HG02588 (cell line): ENCODE measurements around the gene UNC13B.
"Not testable (repeated sequence)": the region's sequence is repeated elsewhere in the genome, so short reads cannot be mapped to it uniquely, and the experiment has no call there.

ENCODE experiments used
- ATAC-seq: cut with Tn5 transposase; IDR thresholded peaks from one replicate; pipeline ENCODE4 v1.9.1; 2021; ENCODE audit warnings: mild to moderate bottlenecking, moderate library complexity; ENCODE audit not compliant: unreplicated experiment

Gene UNC13B

GRCh38 chr9:35364817-35365585 is 203.2 kb downstream of the UNC13B start:
- no peak for ATAC-seq

GRCh38 chr9:35366627-35367026 is 204.8 kb downstream of the UNC13B start:
- no peak for ATAC-seq

GRCh38 chr9:35367451-35367850 is 205.6 kb downstream of the UNC13B start:
- ATAC-seq: no peak

DNA sequence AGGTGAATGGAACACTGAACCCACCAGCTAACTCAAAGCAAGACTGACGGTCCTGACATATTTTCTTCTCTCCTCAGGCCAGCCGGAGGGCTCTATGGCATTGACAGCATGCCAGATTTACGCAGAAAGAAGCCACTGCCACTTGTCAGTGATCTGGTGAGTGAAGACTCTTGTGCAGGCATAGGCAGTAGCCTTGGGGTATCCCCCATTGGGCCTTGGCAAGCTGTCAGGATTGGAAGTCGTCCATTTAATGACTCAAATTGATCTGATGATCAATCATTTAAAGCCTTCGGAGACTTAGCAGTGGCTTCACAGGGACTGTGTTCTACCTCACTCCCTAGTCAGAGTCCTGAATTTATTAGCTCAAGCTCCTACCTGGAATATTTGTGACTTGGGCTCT is 208.4 kb downstream of the UNC13B start:
- no peak for ATAC-seq

DNA sequence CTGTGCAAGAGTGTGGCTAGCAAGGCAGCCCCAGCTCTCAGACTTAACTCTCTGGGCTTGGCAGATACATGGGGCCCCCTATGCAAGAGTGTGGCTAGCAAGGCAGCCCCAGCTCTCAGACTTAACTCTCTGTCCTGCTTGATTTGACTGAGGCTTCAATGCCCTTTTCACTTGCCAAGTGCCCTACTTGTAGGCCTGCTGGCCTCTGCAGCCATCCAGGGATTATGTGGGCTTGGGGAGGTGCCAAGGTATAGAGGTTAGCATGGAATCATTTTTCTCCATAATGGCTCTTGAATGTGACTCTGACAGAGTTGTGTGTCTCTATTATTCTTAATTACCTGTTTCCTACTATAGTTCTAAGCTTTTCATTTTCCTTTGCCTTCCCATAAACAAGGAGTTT is 212.6 kb downstream of the UNC13B start:
- ATAC-seq: no peak

DNA sequence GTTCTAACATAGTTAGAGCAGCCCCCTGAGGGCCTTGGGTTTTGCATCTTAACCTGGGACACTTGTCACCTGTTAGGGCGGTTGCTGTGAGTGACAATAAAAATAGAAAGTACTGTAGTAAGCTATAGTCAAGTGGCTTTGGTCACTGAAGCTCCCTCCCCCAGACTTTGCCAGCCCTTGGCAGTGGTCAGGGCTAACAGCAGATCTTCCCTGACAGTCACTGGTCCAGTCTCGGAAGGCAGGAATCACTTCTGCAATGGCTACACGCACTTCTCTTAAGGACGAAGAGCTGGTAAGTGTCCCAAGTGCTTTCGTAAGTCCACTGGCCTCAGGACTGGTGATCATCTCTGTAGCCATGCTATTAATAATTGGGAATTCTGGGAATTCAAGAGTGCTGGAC is 213.1 kb downstream of the UNC13B start:
- no peak for ATAC-seq

- no peak for ATAC-seq
These were observed 218.2 kb downstream of the UNC13B start for GRCh38 chr9:35380039-35380438.

DNA sequence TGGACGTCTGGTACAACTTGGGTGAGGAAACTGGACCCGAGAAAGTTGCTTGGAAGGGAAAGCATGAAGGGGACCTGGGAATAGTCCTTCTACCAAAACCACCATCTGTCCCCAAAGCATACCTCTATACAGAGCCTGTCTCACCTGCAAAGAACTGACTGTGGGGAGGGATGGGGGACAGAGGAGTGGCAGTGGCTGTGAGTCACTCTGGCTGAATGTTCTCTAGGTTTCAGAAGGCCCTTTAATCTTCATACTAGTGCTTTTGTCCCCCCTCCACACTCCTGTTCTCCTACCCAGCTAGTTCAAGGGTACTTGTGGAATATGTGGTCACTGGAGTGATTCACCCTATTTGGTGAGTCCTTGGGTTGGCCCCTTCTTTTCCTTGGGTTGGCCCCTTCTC is 218.8 kb downstream of the UNC13B start:
- no peak for ATAC-seq

DNA sequence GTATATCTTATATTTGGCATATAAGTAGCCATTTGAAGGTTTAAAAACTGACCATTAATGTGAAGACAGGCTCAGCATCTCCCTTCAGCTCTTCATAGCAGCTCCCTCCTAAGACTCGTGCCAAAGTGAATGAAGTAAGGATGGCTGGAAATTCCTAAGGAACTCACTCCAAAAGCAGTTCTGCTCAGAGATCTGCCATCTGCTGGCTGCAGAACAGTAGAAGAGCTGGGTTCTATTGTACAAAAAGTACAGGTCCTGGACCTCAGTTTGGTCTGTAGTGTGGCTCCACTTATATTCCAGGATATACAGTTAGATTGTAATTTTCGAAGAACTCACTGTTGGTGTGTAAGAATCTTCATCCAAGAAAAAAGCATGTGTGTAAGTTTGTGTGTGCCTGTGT is 223.2 kb downstream of the UNC13B start:
- no peak for ATAC-seq

DNA sequence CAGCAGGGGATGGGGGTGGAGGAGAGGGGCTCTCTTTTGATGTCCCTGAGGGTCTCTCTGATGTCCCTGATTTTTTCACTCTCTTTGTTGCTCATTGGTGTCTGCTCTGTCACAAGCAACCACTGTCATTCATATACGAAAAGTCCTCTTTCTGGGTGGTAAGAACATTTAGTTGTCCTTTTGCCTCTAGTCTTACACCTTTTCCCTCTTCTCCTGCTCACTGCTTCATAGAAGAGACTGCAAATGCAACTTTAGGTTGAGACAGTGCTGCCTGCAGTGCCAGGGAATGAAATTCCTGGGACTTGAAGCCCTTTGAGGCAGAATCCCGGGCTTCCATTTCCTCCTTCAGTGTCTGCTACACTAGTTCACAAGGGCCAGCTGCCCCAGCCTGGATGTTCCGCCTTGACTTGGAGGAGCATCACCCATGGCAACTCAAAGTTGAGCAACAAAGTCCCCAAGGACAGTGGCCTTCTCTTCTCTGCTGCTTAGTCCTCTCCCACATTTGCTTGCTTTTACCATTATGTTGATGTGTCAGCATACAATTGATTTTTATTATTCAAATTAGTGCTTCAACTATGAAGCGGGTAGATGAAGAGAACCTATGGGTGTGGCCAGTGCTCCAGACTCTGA is 233.4 kb downstream of the UNC13B start:
- ATAC-seq: no peak

DNA sequence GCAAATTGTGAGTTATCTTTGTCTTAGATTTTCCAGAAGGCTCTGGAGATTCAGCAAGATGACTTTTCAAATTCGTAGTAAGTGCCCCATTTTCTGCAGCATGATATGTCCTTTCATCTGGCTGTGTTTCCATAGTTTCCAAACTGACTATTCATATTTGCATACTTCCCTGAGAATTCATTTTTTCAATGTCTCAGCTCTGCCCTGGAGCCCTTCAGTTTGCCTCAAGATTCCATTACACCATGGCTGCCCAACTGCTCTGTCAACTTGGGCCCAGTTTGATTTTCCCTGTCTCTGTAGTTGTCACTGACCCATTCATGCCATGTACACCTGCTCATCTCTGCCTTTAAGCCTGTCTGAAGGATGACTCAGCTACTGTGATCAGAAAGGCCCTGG is 233.9 kb downstream of the UNC13B start:
- ATAC-seq: no peak

GRCh38 chr9:35396560-35397215 is 234.9 kb downstream of the UNC13B start:
- ATAC-seq: no peak

GRCh38 chr9:35397216-35397698 is 235.4 kb downstream of the UNC13B start:
- no peak for ATAC-seq

GRCh38 chr9:35397923-35398322 is 236.1 kb downstream of the UNC13B start:
- no peak for ATAC-seq

DNA sequence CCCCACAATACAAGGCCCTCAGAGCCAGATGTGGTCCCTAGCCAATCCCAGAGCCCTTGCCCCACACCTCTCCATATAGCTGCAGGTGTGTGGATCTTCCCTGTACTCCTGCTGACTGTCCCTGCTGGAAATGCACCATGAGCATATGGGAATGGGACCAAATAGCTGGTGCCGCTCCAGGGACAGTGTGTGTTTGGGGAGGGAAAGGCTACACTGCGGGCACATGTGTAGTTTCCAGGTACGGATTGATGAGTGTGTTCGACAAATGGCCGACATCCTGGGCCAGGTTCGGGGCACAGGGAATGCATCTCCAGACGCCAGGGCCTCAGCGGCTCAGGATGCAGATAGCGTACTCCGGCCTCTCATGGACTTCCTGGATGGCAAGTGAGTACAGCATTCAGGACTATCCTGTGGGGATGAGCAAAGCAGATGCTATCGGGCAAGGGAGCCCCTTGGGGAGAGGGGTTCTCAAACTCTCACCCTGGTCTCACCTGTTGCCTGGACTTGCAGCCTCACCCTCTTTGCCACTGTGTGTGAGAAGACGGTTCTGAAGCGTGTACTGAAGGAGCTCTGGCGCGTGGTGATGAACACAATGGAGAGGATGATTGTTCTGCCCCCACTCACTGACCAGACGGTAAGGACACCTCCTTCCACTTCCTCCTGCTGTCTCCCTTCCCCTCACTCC is 237.0 kb downstream of the UNC13B start:
- ATAC-seq: no peak

DNA sequence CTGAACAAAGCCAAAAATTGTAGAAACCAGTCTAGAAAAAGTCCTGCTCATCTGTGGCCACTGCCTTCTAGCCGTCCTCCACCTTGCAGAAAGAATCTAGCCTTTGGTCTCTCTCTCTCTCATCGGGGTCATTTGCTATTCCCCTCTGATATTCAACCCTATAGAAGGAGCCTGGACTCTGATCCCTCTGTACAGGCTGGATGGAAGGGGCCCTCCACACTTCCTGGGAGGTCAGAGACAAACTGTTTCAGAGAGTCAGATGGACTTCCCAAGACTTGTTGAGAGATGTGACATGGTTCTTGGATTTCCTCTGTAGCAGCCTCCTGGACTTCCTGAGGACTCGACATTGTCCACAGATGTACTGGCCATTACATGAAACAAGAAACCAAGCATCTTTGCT is 243.1 kb downstream of the UNC13B start:
- ATAC-seq: no peak

DNA sequence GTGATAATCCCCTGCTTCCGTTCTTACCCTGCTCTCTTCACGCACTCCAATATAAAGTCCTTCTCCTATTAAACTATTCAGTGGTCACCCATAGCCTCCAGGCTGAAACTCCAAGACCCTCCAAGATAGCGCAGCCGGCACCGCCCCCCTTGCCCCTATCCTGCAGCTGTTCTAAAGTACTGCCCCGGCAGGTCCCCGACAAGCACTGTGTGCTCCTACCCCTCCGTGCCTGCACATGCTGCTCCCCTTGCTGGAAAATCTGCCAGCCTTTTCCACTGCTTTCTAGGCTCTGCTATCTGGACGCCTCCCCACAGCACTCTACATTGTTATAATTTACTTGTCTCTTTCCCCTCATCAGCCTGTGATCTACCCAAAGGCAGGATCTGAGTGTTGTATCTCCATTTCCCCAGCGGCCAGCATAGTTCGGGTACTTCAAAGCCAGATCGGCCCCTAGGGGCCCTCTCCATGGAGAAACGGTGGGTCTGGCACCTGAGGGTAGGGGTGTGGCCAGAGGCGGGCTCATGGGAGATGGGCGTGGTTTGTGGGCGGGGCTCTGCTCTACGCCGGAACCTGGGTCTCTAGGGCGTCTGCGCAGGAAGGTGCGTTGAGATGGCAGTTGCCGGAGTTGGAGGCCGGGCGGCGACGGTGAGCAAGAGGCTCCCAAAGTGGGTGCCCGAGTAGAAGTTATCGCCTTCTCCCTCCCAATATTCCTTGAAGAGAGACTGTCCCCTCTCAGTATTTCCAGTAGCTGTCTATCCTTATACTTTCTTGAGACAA is 244.6 kb downstream of the UNC13B start:
- no peak for ATAC-seq

- ATAC-seq: no peak
These were observed 246.0 kb downstream of the UNC13B start for GRCh38 chr9:35407846-35408245.

DNA sequence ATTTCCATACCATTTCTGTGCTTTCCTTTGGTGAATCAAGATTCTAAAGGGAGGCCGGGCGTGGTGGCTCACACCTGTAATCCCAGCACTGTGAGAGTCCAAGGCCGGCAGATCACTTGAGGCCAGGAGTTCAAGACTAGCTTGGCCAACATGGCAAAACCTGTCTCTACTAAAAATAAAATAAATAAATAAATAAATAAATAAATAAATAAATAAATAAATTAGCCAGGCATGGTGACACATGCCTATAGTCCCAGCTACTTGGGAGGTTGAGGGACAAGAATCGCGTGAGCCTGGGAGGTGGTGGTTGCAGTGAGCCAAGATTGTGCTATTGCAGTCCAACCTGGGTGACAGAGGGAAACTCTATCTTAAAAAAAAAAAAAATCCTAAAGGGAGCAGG is 247.6 kb downstream of the UNC13B start:
- not testable (repeated sequence) for ATAC-seq

- no peak for ATAC-seq
These were observed 253.1 kb downstream of the UNC13B start for GRCh38 chr9:35414889-35415288.
